GM12873 (cell line): ENCODE results near the gene NTSR2.

Experiments
- TF ChIP-seq, protein P1 (sequence below): IDR thresholded peaks from 2 replicates; pipeline ENCODE4 v1.5.1; 2012; ENCODE audit warnings: low read depth, mild to moderate bottlenecking, moderate library complexity, low read length, control low read depth; ENCODE audit not compliant: insufficient read depth; ENCODE audit errors: missing control alignments

Gene NTSR2, protein sequence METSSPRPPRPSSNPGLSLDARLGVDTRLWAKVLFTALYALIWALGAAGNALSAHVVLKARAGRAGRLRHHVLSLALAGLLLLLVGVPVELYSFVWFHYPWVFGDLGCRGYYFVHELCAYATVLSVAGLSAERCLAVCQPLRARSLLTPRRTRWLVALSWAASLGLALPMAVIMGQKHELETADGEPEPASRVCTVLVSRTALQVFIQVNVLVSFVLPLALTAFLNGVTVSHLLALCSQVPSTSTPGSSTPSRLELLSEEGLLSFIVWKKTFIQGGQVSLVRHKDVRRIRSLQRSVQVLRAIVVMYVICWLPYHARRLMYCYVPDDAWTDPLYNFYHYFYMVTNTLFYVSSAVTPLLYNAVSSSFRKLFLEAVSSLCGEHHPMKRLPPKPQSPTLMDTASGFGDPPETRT

DNA sequence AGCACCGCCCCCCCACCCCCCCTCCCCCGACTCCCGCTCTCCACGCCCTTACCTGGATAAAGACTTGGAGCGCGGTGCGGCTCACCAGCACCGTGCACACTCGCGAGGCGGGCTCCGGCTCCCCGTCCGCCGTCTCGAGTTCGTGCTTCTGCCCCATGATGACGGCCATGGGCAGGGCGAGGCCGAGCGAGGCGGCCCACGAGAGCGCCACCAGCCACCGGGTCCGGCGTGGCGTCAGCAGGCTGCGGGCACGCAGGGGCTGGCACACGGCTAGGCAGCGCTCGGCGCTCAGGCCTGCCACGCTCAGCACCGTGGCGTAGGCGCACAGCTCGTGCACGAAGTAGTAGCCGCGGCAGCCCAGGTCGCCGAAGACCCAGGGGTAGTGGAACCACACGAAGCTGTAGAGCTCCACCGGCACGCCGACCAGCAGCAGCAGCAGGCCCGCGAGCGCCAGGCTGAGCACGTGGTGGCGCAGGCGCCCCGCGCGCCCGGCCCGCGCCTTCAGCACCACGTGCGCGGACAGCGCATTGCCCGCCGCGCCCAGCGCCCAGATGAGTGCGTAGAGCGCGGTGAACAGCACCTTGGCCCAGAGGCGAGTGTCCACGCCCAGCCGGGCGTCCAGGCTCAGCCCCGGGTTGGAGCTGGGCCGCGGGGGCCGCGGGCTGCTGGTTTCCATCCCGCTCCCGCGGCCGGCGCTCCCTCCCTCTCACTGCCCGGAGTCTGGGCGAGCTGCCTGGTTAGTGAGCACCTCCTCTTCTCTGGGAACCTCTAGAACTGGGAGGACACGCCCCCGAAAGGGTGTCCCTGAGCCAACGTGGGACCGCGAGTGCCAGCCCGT, at the start of gene NTSR2:
Gene NTSR2, minus strand, starts transcription at position 742 of the 838 bp plus-strand sequence. Its CDS starts 66 bp downstream, at position 676.
- TF ChIP-seq, protein P1, sequence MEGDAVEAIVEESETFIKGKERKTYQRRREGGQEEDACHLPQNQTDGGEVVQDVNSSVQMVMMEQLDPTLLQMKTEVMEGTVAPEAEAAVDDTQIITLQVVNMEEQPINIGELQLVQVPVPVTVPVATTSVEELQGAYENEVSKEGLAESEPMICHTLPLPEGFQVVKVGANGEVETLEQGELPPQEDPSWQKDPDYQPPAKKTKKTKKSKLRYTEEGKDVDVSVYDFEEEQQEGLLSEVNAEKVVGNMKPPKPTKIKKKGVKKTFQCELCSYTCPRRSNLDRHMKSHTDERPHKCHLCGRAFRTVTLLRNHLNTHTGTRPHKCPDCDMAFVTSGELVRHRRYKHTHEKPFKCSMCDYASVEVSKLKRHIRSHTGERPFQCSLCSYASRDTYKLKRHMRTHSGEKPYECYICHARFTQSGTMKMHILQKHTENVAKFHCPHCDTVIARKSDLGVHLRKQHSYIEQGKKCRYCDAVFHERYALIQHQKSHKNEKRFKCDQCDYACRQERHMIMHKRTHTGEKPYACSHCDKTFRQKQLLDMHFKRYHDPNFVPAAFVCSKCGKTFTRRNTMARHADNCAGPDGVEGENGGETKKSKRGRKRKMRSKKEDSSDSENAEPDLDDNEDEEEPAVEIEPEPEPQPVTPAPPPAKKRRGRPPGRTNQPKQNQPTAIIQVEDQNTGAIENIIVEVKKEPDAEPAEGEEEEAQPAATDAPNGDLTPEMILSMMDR: no peak

DNA sequence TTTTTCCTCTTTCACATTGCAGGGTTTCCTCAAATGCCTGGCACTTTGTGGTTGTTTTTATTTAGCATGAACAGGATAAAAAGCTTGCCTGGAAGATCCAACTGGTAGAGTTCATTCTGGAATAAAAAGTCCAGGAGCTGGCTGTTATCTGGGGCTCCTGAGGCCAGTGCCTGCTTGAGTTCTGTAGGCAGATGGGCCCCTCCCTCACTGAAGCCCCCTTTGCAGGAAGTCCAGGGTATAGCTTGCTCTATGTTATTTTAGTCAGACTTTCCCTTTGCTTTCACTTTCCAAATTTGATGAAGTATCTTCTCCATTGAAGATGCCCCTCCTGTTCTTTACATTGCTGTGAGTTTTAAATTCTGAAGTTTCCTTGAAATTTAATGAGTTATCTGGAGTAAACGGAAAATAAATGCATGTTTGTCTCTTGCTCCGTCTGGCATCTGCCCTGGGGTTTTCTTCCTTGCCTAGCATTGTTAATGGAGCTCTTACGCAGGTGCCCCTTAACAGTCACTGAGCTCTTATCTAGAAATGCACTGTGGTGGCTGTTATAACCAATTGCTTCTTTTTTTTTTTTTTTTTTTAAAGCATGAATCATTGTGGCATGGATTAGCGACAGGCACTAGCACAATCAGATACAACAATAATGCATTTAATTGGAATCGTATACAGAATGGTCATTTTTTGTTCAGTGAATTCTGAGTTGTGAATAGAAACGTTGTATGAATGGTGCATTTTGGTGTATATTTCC, 49.4 kb upstream of the NTSR2 start:
- TF ChIP-seq, protein P1: no peak

DNA sequence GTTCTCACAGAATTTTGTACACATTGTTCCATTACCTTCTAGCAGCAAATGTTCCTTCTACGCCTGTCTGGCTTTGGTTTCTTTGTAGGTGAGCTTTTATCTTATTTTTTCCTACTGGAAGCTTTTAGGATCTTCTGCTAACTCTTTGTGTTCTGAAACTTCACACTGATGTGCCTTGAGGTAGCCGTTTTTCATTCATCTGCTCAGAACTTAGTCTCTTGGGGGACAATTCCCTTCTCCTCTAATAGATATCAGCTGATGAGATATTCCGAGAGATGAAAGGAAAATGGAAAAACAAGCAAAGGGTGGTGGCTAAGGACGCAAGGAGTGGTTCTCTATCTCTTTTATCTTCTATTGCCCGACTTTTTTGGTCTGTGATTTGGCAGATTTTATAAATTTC, 48.6 kb upstream of the NTSR2 start:
- TF ChIP-seq, protein P1: no peak

DNA sequence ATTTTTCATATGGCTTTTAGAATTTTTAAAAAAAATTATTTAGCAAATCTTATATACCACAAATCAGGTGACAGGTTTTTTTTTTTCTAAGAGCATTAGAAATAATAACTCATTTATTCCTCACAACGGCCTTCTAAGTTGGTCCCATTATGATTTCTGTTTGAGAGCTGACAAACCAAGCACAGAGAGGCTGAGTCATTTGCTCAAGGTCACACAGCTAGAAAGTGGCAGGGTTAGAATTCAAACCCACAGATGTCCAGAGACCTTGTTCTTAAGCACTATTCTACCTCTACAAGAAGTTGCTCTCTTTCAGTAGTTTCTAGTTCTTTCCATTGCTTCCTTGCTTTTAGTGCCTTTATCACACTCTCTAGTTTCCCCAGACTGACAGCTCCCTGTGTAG, 47.6 kb upstream of the NTSR2 start:
- TF ChIP-seq, protein P1: no peak

DNA sequence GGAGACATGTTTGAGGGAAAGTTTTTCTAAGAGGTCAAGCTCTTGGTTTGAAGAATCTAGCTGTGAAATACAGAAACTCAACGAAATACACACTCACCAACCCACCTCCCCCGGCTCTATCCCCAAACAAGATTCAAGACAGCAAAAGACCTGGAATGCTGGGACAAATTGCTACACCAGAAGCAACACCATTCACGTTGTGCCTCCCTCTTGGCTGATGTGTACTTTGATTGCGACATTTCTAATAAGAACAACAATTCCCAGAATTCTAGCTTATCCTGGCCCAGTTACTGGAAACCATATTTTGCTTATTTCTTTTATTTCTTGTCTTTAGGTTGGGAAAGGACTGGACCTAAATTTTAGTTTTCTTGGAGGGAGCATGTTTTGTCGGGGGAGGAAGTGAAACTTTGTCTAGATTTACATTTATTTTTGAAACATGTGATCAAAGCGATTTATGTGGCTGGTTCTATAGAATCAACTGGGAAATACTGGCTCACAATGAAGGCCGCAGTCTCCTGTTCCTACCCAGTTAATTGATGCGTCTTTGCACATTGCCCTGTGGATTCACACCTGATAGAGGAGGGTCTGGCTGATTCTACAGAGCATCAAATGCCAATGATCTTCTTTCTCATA, 46.8 kb upstream of the NTSR2 start:
- TF ChIP-seq, protein P1: no peak

DNA sequence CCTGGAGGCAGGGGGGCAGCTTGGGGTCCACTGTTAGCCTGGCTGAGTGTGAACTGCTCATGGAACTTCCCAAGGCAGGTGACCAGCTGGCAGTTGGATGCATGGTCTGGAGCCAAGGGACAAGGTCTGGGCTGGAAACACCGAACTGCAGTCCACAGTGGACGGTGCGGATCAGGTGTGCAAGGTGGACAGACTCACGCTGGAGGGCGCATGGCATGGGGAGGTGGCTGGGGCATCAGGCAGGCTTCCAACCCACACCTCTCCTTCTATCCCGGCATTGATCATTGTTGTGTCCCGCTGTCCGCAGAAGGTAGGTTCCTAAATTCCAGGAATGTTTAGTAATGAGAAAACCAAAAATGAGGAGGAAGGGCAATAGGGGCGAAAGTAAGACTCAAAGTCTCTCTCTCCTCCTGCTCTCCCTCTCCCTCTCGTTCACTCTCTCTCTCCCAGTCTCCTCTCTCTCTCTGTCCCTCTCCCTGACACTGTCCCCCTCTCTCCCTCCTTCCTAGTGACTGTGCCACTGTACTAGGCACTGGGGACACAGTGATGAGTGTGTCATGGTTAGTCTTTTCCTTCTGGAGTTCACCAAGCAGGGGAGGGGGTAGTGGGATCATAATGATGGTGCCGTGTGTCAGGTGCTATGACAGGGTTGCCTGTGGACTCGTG, 46.1 kb upstream of the NTSR2 start:
- TF ChIP-seq, protein P1: no peak
